Hepatocyte (in vitro differentiated cells): ENCODE results near the gene CALD1. TPM values are rescaled to one million over a fixed set of nuclear protein-coding genes. Genes with fewer than 3 reads are reported as not detected.

Experiments
- DNase-seq: peaks from one replicate; pipeline ENCODE4 v3.0.0-alpha.2; 2016; ENCODE audit warnings: low spot score
- H2AFZ ChIP-seq: fragments of 200-600 bp; sonication (generic); 2 replicates; pipeline ENCODE4 v1.6.0; 2016; ENCODE audit warnings: antibody characterized with exemption, mild to moderate bottlenecking
- H3K27ac ChIP-seq: fragments of 200-600 bp; sonication (generic); 2 replicates; pipeline ENCODE4 v1.5.1; 2016; ENCODE audit warnings: mild to moderate bottlenecking
- H3K27me3 ChIP-seq: fragments of 200-600 bp; sonication (generic); 2 replicates; pipeline ENCODE4 v1.6.1; 2016
- H3K36me3 ChIP-seq: fragments of 200-600 bp; sonication (generic); replicated peaks from 2 replicates; pipeline ENCODE4 v1.5.1; 2016; ENCODE audit warnings: low read depth; ENCODE audit not compliant: insufficient read depth
- H3K4me1 ChIP-seq: fragments of 200-600 bp; sonication (generic); 2 replicates; pipeline ENCODE4 v1.5.1; 2016; ENCODE audit warnings: mild to moderate bottlenecking, moderate library complexity; ENCODE audit not compliant: insufficient read depth
- H3K4me2 ChIP-seq: fragments of 200-600 bp; sonication (generic); 2 replicates; pipeline ENCODE4 v1.6.0; 2016
- H3K4me3 ChIP-seq: fragments of 200-600 bp; sonication (generic); 2 replicates; pipeline ENCODE4 v1.5.1; 2016; ENCODE audit warnings: mild to moderate bottlenecking
- H3K79me2 ChIP-seq: fragments of 200-600 bp; sonication (generic); 2 replicates; pipeline ENCODE4 v1.6.0; 2017; ENCODE audit warnings: mild to moderate bottlenecking
- H3K9me2 ChIP-seq: fragments of 200-600 bp; sonication (generic); replicated peaks from 2 replicates; pipeline ENCODE4 v1.6.0; 2017; ENCODE audit warnings: mild to moderate bottlenecking; ENCODE audit not compliant: insufficient read depth
- H3K9me3 ChIP-seq: fragments of 200-600 bp; sonication (generic); 2 replicates; pipeline ENCODE4 v1.5.1; 2016; ENCODE audit warnings: low read depth, mild to moderate bottlenecking
- H4K20me1 ChIP-seq: fragments of 200-600 bp; sonication (generic); 2 replicates; pipeline ENCODE4 v1.6.0; 2016; ENCODE audit warnings: mild to moderate bottlenecking; ENCODE audit not compliant: insufficient read depth, poor library complexity, severe bottlenecking
- CTCF ChIP-seq: fragments of 200-600 bp; sonication (generic); IDR thresholded peaks from 2 replicates; pipeline ENCODE4 v1.5.1; 2016; ENCODE audit warnings: antibody characterized with exemption, mild to moderate bottlenecking; ENCODE audit not compliant: poor library complexity
- EZH2 ChIP-seq: fragments of 200-600 bp; sonication (generic); IDR thresholded peaks from 2 replicates; pipeline ENCODE4 v1.6.1; 2016; ENCODE audit warnings: antibody characterized with exemption, mild to moderate bottlenecking, borderline replicate concordance
- EZH2phosphoT487 ChIP-seq: fragments of 200-600 bp; sonication (generic); IDR thresholded peaks from one replicate; pipeline ENCODE4 v1.6.1; 2018; ENCODE audit warnings: antibody characterized with exemption, mild to moderate bottlenecking, low read depth, moderate library complexity; ENCODE audit not compliant: unreplicated experiment, severe bottlenecking
- WGBS: methylation state at CpG from one replicate; pipeline ENCODE4 v1.1.6; 2016; ENCODE audit warnings: low lambda C conversion rate; ENCODE audit errors: missing lambda C conversion rate; 5-methylcytosine and 5-hydroxymethylcytosine counted together
- polyA plus RNA-seq: library from polyadenylated mRNA; unstranded; fragments of >200 nt; fragmentation: Nextera tagmentation; extraction: Ambion mirVana; gene quantifications from 2 replicates; pipeline ENCODE4 v1.2.1, GENCODE V29; 2016
- total RNA-seq: library from RNA; depleted of rRNA; stranded (reverse); fragments of >200 nt; gene quantifications from 2 replicates; pipeline ENCODE4 v1.2.3, GENCODE V29; 2014

CALD1 gene
- total and polyA plus RNA-seq, 2 experiments from 2014 or later: 207 to 333 TPM

GRCh38 chr7:134996097-134996550, 216.7 kb downstream of the CALD1 start:
- 28% methylated on average over 2 of the region's 2 CpGs for WGBS
- Histone ChIP-seq H3K4me3 (no peak overlapping the region), H3K27me3 (no peaks in the 10 kb centered on the region), H3K4me2 (no peak overlapping the region), H3K9me3 (no peaks in the 10 kb centered on the region), H4K20me1 (no peaks in the 10 kb centered on the region), H3K36me3 (no peaks in the 10 kb centered on the region), H3K27ac (peak overlapping the region; percentile 82), H2AFZ (no peak overlapping the region), H3K9me2 (no peaks in the 10 kb centered on the region), H3K4me1 (peaks cover 60% of the 10 kb centered on the region), H3K79me2 (no peaks in the 10 kb centered on the region)
- DNase-seq: peak; percentile 10
- no peak for TF ChIP-seq EZH2
- no peak for TF ChIP-seq CTCF
- TF ChIP-seq EZH2phosphoT487: no peak

GRCh38 chr7:134997214-134997885, 217.9 kb downstream of the CALD1 start:
- no peaks in the 10 kb centered on the region for H4K20me1 ChIP-seq
- TF ChIP-seq CTCF (no peak), EZH2phosphoT487 (no peak), EZH2 (no peak)
- no peaks in the 10 kb centered on the region for H3K36me3 ChIP-seq
- no peaks in the 10 kb centered on the region for H3K79me2 ChIP-seq
- DNase-seq: peak; percentile 13
- no peaks in the 10 kb centered on the region for H3K9me3 ChIP-seq
- H3K4me3 ChIP-seq: no peak overlapping the region
- H2AFZ ChIP-seq: no peak overlapping the region
- H3K9me2 ChIP-seq: no peaks in the 10 kb centered on the region
- peak overlapping the region; percentile 69 for H3K27ac ChIP-seq
- WGBS: 83% methylated on average over 3 of the region's 3 CpGs
- H3K4me1 ChIP-seq: peaks cover 48% of the 10 kb centered on the region
- H3K4me2 ChIP-seq: no peak overlapping the region
- H3K27me3 ChIP-seq: no peaks in the 10 kb centered on the region

- Histone ChIP-seq H3K9me2 (no peaks in the 10 kb centered on the region), H2AFZ (no peak overlapping the region), H4K20me1 (no peaks in the 10 kb centered on the region), H3K9me3 (no peaks in the 10 kb centered on the region), H3K4me1 (peaks cover 30% of the 10 kb centered on the region), H3K4me3 (no peak overlapping the region), H3K4me2 (no peak overlapping the region), H3K27me3 (no peaks in the 10 kb centered on the region), H3K27ac (no peak overlapping the region), H3K79me2 (no peaks in the 10 kb centered on the region), H3K36me3 (no peaks in the 10 kb centered on the region)
- no peak for DNase-seq
- no peak for TF ChIP-seq EZH2phosphoT487
- 97% methylated on average over 3 of the region's 3 CpGs for WGBS
Measured at GRCh38 chr7:134999136-134999535, 219.7 kb downstream of the CALD1 start.

GRCh38 chr7:135001390-135002165, 222.1 kb downstream of the CALD1 start:
- H3K9me3 ChIP-seq: no peaks in the 10 kb centered on the region
- no peaks in the 10 kb centered on the region for H3K79me2 ChIP-seq
- H4K20me1 ChIP-seq: no peaks in the 10 kb centered on the region
- DNase-seq: no peak
- no peaks in the 10 kb centered on the region for H3K36me3 ChIP-seq
- no peak overlapping the region for H2AFZ ChIP-seq
- no peak for TF ChIP-seq EZH2phosphoT487
- no peak for TF ChIP-seq CTCF
- no peak for TF ChIP-seq EZH2
- H3K27me3 ChIP-seq: no peaks in the 10 kb centered on the region
- no peaks in the 10 kb centered on the region for H3K9me2 ChIP-seq
- WGBS: 63% methylated on average over 1 of the region's 1 CpG
- no peak overlapping the region for H3K4me2 ChIP-seq
- no peak overlapping the region for H3K27ac ChIP-seq
- H3K4me1 ChIP-seq: peaks cover 10% of the 10 kb centered on the region
- no peak overlapping the region for H3K4me3 ChIP-seq
